GM08714 (cell line): ENCODE data around the gene WDR54.

Experiments used
- H3K4me3 ChIP-seq: fragments of 200-500 bp; sonication (Bioruptor generic); 2 replicates; pipeline ENCODE4 v1.5.1; 2014; ENCODE audit warnings: mild to moderate bottlenecking, low read length, inconsistent platforms
- ZNF274 ChIP-seq: IDR thresholded peaks from 2 replicates; pipeline ENCODE4 v1.6.1; 2012; ENCODE audit warnings: mild to moderate bottlenecking, low read depth, low read length

Gene WDR54

DNA sequence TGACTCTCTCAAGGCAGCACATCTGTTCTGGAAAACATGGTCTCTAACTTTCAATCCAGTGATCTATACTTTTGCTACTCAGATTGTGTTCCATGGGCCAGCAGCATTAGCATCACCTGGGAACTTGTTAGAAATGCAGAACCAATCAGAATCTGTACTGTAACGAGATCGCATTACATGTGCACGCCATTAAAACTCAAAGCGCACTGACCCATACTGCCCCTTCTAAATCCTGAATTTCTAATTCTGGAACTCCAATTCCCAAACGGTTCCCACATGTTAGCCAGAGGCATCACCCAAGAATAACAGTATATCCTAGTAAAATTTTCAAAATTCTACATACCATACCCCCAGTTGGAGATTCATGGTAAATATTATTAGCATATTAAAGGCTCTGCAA is 30.9 kb upstream of the WDR54 start:
- TF ChIP-seq ZNF274: no peak

GRCh38 chr2:74391209-74391579 is 30.3 kb upstream of the WDR54 start:
- H3K4me3 ChIP-seq: peak overlapping the region; percentile 93
- TF ChIP-seq ZNF274: no peak

More for the DNA sequence above, 30.9 kb upstream of the WDR54 start:
- H3K4me3 ChIP-seq: peak overlapping the region; percentile 93

DNA sequence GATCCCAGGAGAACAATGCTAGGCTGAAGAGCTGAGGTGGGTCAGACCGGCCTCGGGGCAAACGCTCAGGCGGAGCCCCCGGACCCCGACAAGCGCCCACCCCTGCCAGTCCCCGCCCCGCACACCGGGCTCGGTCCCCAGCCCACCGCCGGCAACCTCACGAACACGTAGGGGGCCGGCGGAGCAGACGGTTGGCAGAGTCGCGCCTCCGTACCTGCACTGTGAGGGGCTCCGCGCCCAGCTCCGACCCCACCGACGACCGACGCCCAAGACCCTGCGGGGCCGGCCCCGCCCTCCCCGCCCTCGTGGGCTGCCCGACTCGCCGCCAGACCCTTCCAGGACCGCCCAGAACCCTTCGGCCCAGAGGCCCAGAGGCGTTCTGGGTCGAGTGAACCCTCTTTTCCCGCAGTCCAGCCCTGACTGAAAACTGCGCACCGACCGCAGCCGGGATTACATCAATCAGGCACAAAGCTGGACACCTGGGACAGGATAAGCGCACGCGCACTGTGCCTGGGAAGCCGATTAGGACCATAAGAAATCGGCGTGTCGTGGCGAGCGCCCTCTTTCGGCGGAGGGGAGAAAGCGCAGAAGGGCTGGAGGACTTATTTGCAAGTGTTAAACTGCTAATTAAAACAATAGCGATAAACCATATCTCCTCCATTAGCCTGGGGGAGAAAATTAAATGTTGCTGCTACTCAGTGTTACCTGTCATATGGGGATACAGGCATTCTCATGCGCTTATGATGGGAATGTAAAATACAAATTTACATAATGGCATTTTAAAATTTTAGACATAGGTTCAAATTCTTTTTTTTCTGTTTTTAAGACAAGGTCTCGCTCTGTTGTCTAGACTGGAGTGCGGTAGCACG is 29.7 kb upstream of the WDR54 start:
- TF ChIP-seq ZNF274: no peak
- peak overlapping the region; percentile 93 for H3K4me3 ChIP-seq

DNA sequence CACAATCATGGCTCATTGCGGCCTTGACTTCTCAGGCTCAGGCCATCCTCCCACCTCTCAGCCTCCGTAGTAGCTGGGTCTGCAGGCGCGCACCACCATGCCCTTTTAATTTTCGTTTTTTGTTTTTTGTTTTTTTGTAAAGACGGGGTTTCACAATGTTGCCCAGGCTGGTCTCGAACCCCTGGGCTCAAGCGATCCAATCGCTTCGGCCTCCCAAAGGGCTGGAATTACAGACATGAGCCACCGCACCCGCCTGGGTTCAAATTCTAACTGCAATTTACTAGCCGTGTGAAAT is 29.1 kb upstream of the WDR54 start:
- no peak overlapping the region; the same call in 1 of the 2 replicates for H3K4me3 ChIP-seq
- TF ChIP-seq ZNF274: no peak

- H3K4me3 ChIP-seq: no peak overlapping the region
- no peak for TF ChIP-seq ZNF274
Observed at GRCh38 chr2:74393525-74393924, 28.0 kb upstream of the WDR54 start.

- TF ChIP-seq ZNF274: no peak
- no peak overlapping the region for H3K4me3 ChIP-seq
Observed at GRCh38 chr2:74396149-74396548, 25.4 kb upstream of the WDR54 start.

DNA sequence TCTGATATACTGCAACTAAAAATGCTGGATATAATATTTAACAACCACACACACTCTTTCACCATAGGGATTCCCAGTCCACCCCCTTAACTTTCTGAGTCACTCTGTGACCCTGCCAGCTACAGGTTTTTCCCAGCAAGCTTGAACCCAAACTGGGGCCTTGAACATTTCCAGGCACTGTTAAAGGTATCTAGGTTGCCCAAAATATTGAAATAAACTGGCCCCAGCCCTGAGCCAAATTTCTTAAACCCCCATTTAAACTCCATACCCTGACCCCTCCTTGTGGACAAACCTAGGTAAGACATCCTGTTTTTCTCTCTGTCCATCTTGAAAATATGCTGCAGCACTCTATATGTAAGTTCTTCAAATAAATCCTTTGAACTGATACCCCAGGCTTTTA is 21.7 kb upstream of the WDR54 start:
- TF ChIP-seq ZNF274: no peak
- H3K4me3 ChIP-seq: no peak overlapping the region

- TF ChIP-seq ZNF274: no peak
- no peak overlapping the region for H3K4me3 ChIP-seq
Observed at GRCh38 chr2:74401891-74402290, 19.6 kb upstream of the WDR54 start.

GRCh38 chr2:74406035-74406434 is 15.5 kb upstream of the WDR54 start:
- no peak for TF ChIP-seq ZNF274
- H3K4me3 ChIP-seq: no peak overlapping the region

- H3K4me3 ChIP-seq: no peak overlapping the region
- TF ChIP-seq ZNF274: no peak
Observed at GRCh38 chr2:74407682-74408081, 13.8 kb upstream of the WDR54 start.

GRCh38 chr2:74413001-74413698 is 8.4 kb upstream of the WDR54 start:
- no peak overlapping the region for H3K4me3 ChIP-seq
- TF ChIP-seq ZNF274: no peak

- no peak for TF ChIP-seq ZNF274
- no peak overlapping the region; the same call in 1 of the 2 replicates for H3K4me3 ChIP-seq
Observed at GRCh38 chr2:74414441-74414840, 7.1 kb upstream of the WDR54 start.

- TF ChIP-seq ZNF274: no peak
- peak overlapping the region; percentile 44; the same call in 1 of the 2 replicates for H3K4me3 ChIP-seq
Observed at GRCh38 chr2:74414881-74415761, 6.4 kb upstream of the WDR54 start.

GRCh38 chr2:74415762-74416395 is 5.7 kb upstream of the WDR54 start:
- TF ChIP-seq ZNF274: no peak
- H3K4me3 ChIP-seq: peak overlapping the region; percentile 44; the same call in 1 of the 2 replicates

DNA sequence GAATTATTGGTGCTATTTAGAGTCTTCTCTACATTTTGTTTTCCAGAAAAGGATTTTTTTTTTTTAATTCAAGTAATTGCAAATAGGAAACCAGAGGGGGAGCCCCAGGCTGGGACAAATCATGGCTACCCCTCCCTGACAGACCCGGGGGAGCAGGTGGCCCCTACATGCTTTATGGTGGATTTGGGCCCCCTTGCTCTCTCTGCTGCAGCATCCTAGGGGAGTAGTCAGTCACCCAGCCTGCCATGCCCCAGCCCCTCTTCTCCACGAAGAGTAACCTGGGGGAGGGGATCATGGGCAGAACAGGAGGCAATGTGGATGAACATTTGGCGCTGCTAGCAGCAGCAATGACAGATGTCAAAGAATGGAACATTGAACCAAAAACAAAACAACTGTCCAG is 4.8 kb upstream of the WDR54 start:
- H3K4me3 ChIP-seq: no peak overlapping the region
- no peak for TF ChIP-seq ZNF274
